Stimulated activated naive CD8-positive, alpha-beta T cell treated with anti-CD3 and anti-CD28 coated beads, Interleukin-15, Interleukin-2, amounts not matched to agents 100 U/mL and 50 U/mL, for 24 hours (primary cell): ENCODE measurements around the gene ABHD17B.
"Not testable (repeated sequence)": the region's sequence is repeated elsewhere in the genome, so short reads cannot be mapped to it uniquely, and the experiment has no call there.

ENCODE experiments used
- ATAC-seq: fragments of 150-1000 bp; cut with Tn5 transposase; one replicate; pipeline ENCODE4 v1.10.0; 2021
- DNase-seq: peaks from one replicate; pipeline ENCODE4 v3.0.0; 2021

ABHD17B gene

GRCh38 chr9:71915495-71915894 is 4.5 kb upstream of the ABHD17B start:
- DNase-seq (no peak), ATAC-seq (no peak)

- no peak for ATAC-seq
- no peak for DNase-seq
These were observed 929 bp upstream of the ABHD17B start for GRCh38 chr9:71911908-71912335.

GRCh38 chr9:71910650-71911060 is 338 bp downstream of the ABHD17B start:
- ATAC-seq, result peak; percentile 2

GRCh38 chr9:71909887-71910649 is 925 bp downstream of the ABHD17B start:
- peak; percentile 63 for DNase-seq
- no peak for ATAC-seq

More at GRCh38 chr9:71910650-71911060, 338 bp downstream of the ABHD17B start:
- DNase-seq, result no peak

GRCh38 chr9:71908825-71909224 is 2.2 kb downstream of the ABHD17B start:
- DNase-seq, result no peak
- no peak for ATAC-seq

GRCh38 chr9:71904076-71904475 is 6.9 kb downstream of the ABHD17B start:
- no peak for DNase-seq
- ATAC-seq, result no peak

GRCh38 chr9:71901695-71902597 is 9.0 kb downstream of the ABHD17B start:
- peak; percentile 42 for ATAC-seq
- no peak for DNase-seq

- ATAC-seq, DNase-seq: not testable (repeated sequence)
These were observed 12.2 kb downstream of the ABHD17B start for GRCh38 chr9:71898756-71899155.

GRCh38 chr9:71897577-71897976 is 13.4 kb downstream of the ABHD17B start:
- peak; percentile 63 for ATAC-seq
- no peak for DNase-seq

- no peak for ATAC-seq
These were observed 14.2 kb downstream of the ABHD17B start for GRCh38 chr9:71896761-71897160.

GRCh38 chr9:71895955-71896354 is 15.0 kb downstream of the ABHD17B start:
- no peak for DNase-seq
- peak; percentile 32 for ATAC-seq

More at GRCh38 chr9:71896761-71897160, 14.2 kb downstream of the ABHD17B start:
- DNase-seq, result no peak

GRCh38 chr9:71895117-71895516 is 15.9 kb downstream of the ABHD17B start:
- DNase-seq (no peak), ATAC-seq (no peak)

GRCh38 chr9:71891557-71892189 is 19.3 kb downstream of the ABHD17B start:
- DNase-seq, result no peak
- ATAC-seq, result no peak

- DNase-seq, result no peak
- no peak for ATAC-seq
These were observed 20.8 kb downstream of the ABHD17B start for GRCh38 chr9:71890042-71890679.

GRCh38 chr9:71887362-71887761 is 23.6 kb downstream of the ABHD17B start:
- ATAC-seq, result no peak
- no peak for DNase-seq

GRCh38 chr9:71886541-71886940 is 24.5 kb downstream of the ABHD17B start:
- DNase-seq (no peak), ATAC-seq (no peak)

GRCh38 chr9:71886015-71886414 is 25.0 kb downstream of the ABHD17B start:
- no peak for DNase-seq
- no peak for ATAC-seq

GRCh38 chr9:71885467-71885866 is 25.5 kb downstream of the ABHD17B start:
- ATAC-seq (no peak), DNase-seq (no peak)

- DNase-seq, result no peak
- ATAC-seq, result no peak
These were observed 27.0 kb downstream of the ABHD17B start for GRCh38 chr9:71884005-71884404.

GRCh38 chr9:71879644-71880174 is 31.3 kb downstream of the ABHD17B start:
- ATAC-seq, result no peak
- no peak for DNase-seq

- DNase-seq (no peak), ATAC-seq (no peak)
These were observed 32.4 kb downstream of the ABHD17B start for GRCh38 chr9:71878327-71879274.
